Body of pancreas (tissue), 4 donors: ENCODE data around the gene INSIG2.

ENCODE experiments used
- CTCF ChIP-seq, 7 experiments: fragments of 450-650 bp in 4 of 7; fragments of 200-600 bp in 3 of 7; sonication (generic) in 3 of 7; IDR thresholded peaks; one replicate each; pipeline ENCODE4 v1.5.1; 2016 to 2019; ENCODE audit warnings: antibody characterized with exemption in 7 of 7
- POLR2A ChIP-seq, 3 donors: fragments of 450-650 bp; IDR thresholded peaks; one replicate each; pipeline ENCODE4 v1.6.1; 2016; ENCODE audit warnings: antibody characterized with exemption in 3 of 3, mild to moderate bottlenecking in 2 of 3

GRCh38 chr2:118054213-118055008 is 33.9 kb upstream of the INSIG2 start:
- TF ChIP-seq CTCF (IDR thresholded peaks at IDR 0.05): no peak
- TF ChIP-seq POLR2A (IDR thresholded peaks at IDR 0.05): no peak
